GM18861 (cell line): Measurements from ENCODE around the gene IL17REL.

Source experiments
- ATAC-seq: cut with Tn5 transposase; IDR thresholded peaks from one replicate; pipeline ENCODE4 v1.9.1; 2021; ENCODE audit not compliant: unreplicated experiment

The IL17REL gene

DNA sequence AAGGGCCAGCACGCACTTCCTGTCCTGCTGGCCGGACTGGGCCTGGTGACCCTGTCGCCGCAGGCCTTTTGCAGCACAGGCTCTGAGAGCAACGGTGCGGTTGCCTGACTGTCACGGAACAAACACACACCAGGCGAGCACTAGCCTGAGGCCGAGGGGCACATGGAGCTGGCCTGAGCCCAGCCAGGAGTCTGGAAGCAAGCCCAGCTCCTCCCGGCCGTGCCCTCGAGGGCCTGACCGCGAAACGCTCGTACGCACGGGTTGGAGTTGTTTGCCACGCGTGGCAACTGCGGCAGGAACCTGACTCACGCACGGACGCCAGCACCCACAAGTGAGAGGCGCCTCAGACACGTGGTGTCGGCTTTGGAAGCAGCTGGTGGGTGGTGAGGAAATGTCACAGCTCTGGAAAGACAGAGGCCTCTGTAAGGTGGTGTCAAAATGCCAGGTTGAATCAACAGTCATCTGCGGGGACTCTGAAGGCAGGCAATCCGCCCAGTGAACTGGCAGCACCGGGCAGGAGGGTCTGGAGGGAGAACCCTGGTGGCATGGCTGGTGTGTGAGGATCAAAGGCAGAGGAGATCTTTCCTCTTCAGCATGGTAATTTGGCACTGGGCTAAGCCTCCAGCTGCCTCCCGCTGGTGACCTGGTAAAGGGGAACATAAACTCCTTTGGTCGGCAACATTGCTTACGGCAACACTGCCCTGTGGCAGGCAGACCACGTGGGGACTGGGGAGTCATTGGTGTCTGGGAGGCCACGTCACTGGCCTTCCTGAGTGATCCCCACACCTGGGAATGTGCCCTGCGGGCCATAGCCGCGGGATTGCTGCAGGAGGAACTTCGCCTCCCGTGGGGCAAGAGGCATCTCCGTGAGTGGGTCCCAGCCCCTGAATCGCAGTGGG lies 15.3 kb upstream of the IL17REL start:
- ATAC-seq: no peak

DNA sequence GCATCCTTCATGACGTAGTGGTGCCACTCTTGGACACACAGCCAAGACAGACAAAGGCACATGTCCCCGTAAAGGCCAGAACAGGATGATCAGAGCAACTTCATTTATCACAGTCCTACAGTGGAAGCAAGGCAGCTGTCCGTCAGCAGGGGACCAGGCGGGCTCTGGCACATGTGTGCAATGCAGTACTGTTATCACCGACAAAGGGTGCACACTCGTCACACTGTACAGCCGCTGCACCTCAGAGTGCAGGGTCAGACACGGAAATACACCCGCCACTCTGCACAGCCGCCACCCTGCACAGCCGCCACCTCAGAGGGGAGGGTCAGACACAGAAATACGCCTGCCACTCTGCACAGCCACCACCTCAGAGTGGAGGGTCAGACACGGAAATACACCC lies 13.4 kb upstream of the IL17REL start:
- no peak for ATAC-seq

DNA sequence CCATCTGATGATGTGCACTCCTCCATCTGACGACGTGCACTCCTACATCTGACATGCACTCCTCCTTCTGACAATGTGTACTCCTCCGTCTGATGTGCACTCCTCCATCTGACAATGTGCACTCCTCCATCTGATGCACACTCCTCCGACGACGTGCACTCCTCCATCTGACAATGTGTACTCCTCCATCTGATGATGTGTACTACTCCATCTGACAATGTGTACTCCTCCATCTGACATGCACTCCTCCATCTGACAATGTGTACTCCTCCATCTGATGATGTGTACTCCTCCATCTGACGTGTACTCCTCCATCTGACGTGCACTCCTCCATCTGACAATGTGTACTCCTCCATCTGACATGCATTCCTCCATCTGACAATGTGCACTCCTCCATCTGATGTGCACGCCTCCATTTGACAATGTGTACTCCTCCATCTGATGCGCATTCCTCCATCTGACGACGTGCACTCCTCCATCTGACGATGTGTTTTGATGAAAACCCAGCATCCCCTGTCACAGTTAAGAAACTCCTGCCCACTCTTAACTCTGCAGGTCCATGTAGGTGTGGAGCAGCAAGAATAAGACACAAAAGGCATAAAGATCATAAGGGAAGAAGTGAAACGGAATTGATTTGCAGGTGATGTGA lies 9.7 kb upstream of the IL17REL start:
- ATAC-seq: no peak

DNA sequence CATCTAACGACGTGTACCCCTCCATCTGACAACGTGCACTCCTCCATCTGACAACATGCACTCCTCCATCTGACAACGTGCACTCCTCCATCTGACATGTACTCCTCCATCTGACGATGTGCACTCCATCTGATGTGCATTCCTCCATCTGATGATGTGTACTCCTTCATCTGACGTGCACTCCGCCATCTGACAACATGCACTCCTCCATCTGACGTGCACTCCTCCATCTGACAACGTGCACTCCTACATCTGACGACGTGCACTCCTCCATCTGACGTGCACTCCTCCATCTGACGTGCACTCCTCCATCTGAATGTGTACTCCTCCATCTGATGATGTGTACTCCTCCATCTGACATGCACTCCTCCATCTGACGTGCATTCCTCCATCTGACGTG lies 8.0 kb upstream of the IL17REL start:
- no peak for ATAC-seq

DNA sequence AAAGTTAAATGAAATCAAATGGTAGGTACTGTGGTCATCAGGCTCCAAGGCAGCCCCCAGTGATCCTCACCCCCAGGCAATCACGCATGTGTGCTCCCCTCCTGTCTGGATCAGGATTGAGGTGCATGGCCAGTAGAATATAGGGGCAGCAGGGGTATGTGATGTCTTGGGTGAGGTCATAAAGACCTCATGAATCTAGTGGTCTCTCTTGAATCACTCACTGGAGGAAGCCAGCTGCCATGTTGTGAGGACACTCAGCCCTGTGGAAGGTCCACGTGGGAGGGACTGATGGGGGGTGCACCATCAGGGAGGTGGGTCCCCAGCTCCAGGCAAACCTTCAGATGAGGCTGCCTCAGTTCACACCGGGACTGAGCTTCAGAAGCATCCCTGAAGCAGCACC lies 6.8 kb upstream of the IL17REL start:
- ATAC-seq: no peak

DNA sequence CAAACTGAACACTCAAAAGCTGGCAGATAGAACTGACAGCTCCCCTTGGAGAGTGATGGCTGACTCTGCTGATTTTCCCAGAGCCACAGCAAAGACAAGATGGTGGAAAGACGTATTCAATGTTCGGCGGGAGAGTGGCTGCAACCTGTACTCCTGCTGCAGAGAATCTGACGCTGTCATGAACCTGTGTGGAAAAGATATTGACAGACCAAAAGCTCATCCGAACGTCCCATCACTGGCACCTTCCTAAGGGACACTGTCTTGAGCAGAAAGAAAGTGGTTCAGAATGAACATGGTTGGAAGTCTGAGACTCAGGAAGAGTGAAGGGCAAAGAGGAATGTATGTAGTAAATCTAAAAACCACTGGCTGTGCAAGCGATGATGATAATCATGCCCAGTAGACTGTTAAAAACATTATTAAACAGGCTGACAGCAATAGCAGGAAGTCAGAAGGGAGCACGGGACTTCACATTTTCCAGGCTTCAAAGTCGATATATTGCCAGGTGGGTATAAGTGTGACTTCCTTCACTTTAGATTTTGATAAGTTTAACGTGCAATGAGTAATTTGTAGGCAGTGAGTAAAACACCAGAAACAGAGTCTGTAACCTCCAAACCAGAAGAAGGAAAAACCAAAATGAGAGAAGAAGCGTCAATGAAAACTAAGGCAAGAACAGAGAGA lies 6.2 kb upstream of the IL17REL start:
- no peak for ATAC-seq

DNA sequence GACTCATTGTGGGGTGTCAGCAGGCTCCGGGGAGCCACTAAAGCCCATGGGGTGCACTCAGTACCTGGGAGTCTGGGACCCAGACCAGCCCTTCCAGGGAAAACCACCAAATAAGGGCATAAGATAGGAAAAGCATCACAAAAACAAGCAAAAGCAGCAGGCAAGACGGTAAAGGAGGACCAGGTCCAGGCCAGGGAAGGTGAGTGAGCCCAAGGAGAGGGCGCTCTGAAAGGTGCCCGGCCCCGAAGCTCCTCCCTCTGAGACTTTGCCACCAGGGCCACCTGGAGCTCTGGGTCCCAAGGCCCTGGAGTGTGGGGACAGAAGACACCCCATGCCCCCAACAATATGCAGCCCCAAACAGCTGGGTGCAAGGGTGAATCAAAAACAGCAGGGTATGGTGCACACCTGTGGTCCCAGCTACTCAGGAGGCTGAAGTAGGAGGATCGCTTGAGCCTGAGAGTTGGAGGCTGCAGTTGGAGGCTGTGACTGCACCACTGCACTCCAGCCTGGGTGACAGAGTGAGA lies 5.2 kb upstream of the IL17REL start:
- no peak for ATAC-seq

DNA sequence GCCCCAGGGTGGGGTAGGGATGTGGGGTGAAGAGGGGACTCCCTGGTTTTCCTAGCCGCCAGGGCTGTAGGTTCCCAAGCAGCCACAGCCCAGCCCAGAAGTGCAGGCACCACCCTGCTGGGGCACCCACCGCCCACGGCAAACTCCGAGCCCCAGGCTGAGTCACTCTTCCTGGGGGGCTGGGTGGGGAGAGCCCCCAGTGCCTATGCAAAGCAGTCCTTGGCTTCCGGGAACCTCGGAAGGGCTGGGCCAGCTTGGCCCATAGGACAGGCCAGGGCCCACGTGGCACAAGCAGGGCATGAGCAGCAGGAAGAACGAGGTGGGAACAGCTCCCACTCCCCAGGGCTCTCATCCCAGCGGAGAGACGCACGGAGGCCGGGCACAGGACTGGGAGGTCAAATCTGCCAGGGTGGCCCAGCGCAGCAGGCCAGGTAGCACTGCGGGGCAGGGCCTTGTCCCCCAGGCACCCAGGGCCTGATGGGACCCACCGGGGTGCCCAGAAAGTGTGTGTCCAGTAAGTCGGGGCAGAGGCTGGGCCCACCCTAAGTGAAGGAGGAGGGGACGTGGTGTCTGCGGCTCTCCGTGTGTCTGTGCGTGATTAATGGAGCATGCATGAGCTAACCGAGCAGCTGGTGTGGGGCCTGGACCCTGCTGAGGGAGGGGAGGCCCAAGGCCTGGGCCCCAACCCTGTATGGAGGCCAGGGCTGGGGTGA lies 4.6 kb upstream of the IL17REL start:
- ATAC-seq: peak; percentile 58

DNA sequence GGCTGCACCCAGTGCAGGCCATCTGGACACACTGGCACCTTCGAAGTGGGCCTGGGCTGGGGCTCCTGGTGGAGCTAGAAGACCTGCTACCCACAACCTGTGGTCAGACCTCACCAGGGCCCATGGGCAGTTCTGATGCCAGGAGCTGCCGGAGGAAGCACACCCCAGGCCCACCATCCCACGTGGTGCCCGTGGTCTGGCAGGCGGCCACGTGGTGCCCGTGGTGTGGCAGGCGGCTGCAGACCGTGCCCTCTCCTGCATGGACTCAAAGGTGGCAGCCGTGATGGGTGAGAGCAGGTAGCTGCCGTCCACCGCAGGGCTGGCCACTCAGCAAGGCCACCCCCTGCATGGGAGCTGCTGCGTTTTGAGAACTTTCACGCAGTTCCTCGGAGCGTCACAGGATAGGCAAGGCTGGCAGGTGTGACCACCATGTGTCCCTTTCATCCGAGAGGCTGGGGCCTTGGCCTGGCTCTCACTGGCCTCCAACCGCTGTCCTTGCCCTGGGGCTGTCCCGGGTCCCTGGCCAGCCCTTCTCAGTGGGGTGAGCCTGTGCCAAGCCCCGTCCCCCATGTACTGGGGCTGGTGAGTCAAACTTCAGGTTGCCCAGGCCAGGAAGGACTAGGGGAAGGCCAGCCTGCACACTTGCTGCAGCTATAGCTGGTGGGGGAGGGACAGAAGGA lies 3.9 kb upstream of the IL17REL start:
- ATAC-seq: no peak

DNA sequence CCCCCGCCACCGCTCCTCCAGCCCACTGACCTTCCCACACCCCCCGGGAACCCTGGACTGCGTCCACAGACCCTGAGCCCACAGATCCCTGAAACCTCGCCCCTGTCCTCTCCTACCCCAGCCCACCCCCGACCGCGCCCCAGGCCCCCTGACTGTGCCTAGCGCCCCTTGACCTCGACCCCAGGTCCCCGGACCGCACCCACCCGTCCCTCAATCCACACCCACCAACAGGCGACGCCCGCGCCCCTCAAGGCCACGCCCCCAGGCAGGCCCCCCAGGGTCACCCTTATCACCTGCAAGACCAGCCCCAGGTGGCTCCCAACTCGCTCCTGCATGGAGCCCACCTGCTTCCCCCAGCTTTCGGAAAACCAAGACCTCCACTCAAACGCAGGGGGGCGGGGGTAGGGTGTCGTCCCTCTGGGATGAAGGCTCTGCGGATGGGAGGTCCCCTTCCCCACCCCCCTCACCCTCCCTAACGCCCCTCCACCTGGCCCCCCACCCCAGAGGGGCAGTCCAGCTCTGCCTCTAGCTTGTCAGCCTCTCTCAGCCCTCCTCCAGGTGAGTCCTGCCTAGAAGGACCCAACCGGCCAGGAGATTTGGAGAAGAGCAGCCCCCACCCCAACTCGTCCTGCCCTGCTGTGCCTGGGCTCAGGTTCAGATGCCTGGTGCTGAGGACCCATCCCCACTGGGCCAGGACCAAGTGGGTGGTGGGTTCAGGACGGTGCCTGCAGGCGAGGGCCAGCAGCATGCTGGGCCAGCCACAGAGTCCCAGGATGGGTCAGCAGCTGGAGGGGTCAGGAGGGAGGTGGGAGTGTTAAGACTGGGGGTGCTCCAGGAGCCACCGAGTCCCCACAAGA lies 3.1 kb upstream of the IL17REL start:
- no peak for ATAC-seq

DNA sequence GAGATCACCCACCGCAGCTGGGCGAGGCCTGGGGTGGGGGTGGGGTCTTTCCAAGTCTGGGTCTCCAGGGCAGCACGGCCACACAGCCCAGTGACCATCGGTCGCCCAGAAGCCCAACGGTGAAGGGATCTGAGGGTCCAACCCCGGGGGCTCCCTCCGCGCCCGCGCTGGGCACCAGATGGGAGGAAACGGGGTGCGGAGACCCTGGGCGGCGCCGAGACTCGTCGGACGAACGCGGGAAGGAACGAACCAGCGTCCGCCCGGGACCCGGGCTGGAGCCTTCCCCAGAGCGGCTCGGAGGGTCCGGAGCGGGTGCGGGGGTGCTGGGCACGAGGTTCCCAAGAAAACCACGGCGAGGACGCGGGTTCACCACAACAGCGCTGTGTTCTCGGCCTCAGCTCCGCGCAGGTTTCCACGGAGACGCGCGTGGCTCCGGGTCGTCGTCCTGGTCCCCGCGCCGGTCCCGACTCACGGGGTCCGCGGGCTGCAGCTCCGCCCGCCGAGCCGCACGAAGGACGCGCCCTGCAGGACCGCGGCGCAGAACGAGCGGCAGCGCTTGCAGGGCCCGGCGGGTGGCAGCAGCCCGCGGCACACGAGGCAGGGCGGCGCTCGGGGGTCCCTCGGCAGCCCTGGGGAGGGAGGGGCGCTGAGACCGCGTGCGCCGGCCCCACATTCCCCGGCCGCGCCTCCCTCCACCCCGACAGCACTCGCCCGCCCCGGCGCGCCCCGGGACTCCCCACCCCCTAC lies 2.3 kb upstream of the IL17REL start:
- ATAC-seq: no peak

DNA sequence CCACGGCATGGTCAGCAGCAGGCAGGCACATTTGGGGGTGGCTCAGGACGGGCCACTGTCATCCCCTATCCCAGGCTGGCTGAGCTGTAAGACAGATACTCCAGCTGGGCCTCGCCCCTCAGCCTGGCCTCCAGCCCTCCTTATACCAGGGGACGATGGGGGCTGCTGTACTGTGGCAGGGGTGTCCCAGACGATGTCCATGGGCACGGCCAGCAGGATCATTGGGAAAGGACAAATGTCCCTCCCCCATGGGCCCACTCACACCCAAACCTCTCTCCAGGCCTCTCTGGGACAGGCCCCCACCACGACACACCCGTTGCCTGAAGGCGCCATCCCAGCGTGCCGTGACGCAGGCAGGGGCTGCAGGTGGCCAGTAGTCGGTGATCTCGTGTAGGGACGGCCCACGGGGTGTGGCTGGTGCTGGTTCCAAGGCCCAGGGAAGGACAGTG lies 1.5 kb upstream of the IL17REL start:
- ATAC-seq: no peak

DNA sequence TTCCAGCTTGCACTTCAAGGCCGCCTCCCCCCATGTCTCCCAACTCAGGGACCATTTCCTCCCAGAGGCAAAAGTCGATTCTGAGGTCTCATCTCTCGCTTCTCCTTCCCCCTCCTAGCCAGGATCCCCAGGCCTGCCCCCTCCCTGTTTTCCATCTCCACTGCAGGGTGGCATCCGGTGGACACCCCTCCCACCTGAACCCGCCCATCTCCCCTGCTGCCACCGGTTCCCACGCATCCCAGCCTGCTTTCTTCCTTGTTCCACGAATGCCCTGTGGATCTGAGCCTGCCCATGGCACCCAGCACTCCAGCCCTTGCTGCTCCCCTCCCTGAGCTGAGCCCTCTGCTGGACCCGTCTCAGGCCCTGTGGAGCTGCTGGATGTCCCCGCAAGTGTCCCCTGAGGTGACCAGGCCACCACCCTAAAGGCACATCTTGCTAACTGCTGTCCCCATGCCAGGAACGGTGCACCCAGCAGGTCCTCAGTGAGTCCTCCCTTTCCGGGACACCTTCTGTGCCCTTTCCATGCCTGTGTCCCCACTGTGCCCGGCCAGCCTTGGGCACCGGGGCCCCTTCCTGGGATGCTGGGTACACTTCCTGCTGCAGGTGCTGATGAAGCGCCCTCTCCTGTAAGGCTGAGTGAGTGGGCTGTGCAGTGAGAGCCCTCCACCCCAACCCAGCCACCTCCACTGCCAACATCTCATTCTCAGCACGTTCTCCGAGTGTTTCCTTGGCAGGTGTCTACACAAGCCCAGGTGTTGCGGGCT lies 936 bp downstream of the IL17REL start:
- no peak for ATAC-seq

DNA sequence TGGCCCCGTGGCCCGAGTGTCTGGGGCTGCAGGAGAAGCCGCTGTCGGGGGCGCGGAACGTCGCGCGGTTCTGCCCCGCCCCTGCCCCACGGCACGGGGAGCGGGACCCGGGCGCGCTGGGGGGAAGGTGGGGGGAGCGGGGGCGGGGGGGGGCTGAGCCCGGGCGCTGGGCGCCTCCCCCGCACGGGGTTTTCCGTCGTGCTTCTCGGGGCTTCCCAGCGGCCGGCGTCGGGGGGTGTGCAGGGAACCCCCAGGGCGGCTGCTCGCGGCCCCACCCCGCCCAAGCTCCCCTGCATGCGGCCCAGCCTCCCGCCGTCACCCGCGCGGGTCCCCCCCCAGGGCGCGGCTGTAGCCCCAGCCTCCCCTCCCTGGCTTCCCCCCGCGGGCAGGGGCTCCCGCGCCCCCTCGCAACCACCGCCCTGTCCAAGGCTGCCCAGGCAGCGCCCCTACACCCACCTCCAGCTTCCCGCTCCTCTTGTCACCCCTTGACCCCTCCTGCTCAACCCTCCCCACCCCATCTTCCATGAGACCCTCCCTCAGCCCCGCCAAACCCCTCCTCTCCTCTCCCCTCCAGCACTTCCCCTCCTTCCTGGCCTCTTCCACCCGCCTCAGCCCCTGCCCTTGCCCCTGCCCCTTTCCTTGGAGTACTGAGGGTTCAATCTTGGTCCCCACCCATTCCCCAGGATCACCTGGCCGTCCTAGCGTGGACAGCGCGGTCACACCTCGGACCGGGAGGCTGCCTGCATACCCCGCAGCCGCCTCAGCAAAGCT lies 1.7 kb downstream of the IL17REL start:
- no peak for ATAC-seq

DNA sequence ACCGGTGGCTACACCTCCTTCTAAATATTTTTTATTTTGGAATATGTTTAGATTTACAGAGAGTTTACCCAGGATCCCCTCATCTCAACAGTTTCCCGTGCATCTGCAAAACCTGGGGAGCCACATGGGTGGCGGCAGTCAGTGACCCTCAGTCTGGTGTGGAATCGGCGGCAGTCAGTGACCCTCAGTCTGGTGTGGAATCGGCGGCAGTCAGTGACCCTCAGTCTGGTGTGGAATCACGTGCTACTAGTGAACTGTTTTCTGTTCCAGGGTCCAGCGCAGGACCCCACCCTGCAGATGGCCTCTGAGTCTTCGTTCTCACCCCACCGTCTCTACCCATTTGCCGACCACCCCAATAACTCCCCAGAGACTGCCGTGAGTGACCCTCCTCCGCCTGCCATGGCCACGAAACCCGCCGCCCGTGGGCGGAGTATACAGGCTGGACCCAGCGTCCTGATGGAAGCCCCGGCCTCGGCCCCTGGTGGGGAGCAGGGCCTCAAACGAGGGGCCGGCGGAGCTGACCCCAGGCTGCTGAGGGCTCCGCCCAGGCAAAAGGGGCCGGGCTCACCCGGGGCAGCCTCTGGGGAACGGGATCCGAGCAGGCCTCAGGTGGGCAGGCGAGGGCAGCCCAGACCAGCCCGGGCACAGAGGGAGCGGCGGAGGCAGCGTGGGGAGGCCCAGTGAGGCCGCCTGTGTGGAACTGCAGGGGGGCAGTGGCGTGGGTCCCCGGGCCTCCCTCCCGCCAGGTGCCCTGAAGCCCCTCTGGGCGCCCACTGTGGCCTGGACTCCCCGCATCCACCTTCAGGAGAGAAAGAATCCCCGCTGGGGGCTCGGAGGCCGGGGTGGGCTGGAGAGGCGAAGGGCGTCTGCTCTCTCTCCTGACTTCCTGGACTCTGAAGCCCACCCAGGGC lies 2.5 kb downstream of the IL17REL start:
- ATAC-seq: no peak

DNA sequence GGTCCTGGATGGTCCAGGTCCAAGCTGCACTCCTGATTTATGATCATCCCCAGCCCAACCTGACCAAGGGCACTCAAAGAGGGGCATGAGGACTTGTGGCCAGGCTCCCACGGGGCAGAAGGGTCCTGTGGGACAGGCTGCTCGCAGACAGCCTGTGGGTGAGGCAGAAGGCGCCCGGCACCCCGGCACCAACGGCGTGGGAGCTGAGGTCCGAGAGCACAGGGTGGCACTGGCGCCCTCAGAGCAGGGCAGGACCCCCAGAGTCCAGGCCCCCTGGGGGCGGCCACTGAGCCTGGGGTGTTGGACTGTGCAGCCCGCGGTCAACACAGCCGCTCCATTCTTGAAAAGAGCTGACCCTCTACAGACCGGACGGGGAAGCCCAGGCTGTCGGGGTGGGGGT lies 3.3 kb downstream of the IL17REL start:
- ATAC-seq: no peak
